Measurements from ENCODE around the gene ZNF277. TPM values are rescaled to one million over a fixed set of nuclear protein-coding genes. Genes with fewer than 3 reads are reported as not detected.

The ZNF277 gene
- total RNA-seq, 1 donor from 2014 or later, result 14.0 TPM

- Mint-ChIP-seq H3K36me3 (ENCODE audit: low read depth) (no peaks in the 10 kb centered on the region), H3K4me1 (ENCODE audit: low read depth) (no peaks in the 10 kb centered on the region), H3K27ac (no peak overlapping the region), H3K9me3 (no peaks in the 10 kb centered on the region), H3K4me3 (no peak overlapping the region), H3K27me3 (ENCODE audit: insufficient read depth) (peaks cover 21% of the 10 kb centered on the region)
- DNase-seq (ENCODE audit: low spot score), result no peak
- intact Hi-C loops (cut with micrococcal nuclease), result no loop called here
Measured at GRCh38 chr7:112172870-112173567, 33.5 kb upstream of the ZNF277 start.

- Mint-ChIP-seq H3K9me3 (no peaks in the 10 kb centered on the region), H3K4me1 (ENCODE audit: low read depth) (no peaks in the 10 kb centered on the region), H3K27me3 (ENCODE audit: insufficient read depth) (peaks cover 18% of the 10 kb centered on the region), H3K27ac (no peak overlapping the region), H3K4me3 (no peak overlapping the region), H3K36me3 (ENCODE audit: low read depth) (no peaks in the 10 kb centered on the region)
- DNase-seq (ENCODE audit: low spot score), result no peak
- intact Hi-C loops (cut with micrococcal nuclease), result no loop called here
Measured at GRCh38 chr7:112173568-112173905, 33.0 kb upstream of the ZNF277 start.

GRCh38 chr7:112174192-112174591 is 32.3 kb upstream of the ZNF277 start:
- Mint-ChIP-seq H3K4me1 (ENCODE audit: low read depth) (no peaks in the 10 kb centered on the region), H3K4me3 (no peak overlapping the region), H3K9me3 (no peaks in the 10 kb centered on the region), H3K36me3 (ENCODE audit: low read depth) (no peaks in the 10 kb centered on the region), H3K27me3 (ENCODE audit: insufficient read depth) (peaks cover 14% of the 10 kb centered on the region), H3K27ac (no peak overlapping the region)
- no peak for DNase-seq (ENCODE audit: low spot score)
- intact Hi-C loops (cut with micrococcal nuclease), result no loop called here

- H3K27me3 Mint-ChIP-seq (ENCODE audit: insufficient read depth), result peaks cover 14% of the 10 kb centered on the region
- no peak for DNase-seq (ENCODE audit: low spot score)
- H3K36me3 Mint-ChIP-seq (ENCODE audit: low read depth), result no peaks in the 10 kb centered on the region
- H3K4me1 Mint-ChIP-seq (ENCODE audit: low read depth), result no peaks in the 10 kb centered on the region
- intact Hi-C loops (cut with micrococcal nuclease), result no loop called here
- no peak overlapping the region for H3K27ac Mint-ChIP-seq
- H3K9me3 Mint-ChIP-seq, result no peaks in the 10 kb centered on the region
- H3K4me3 Mint-ChIP-seq, result no peak overlapping the region
Measured at GRCh38 chr7:112176241-112176640, 30.3 kb upstream of the ZNF277 start.

GRCh38 chr7:112176693-112177415 is 29.6 kb upstream of the ZNF277 start:
- Mint-ChIP-seq H3K36me3 (ENCODE audit: low read depth) (no peaks in the 10 kb centered on the region), H3K9me3 (no peaks in the 10 kb centered on the region), H3K4me3 (no peak overlapping the region), H3K4me1 (ENCODE audit: low read depth) (no peaks in the 10 kb centered on the region), H3K27ac (no peak overlapping the region), H3K27me3 (ENCODE audit: insufficient read depth) (peaks cover 14% of the 10 kb centered on the region)
- DNase-seq (ENCODE audit: low spot score), result no peak
- intact Hi-C loops (cut with micrococcal nuclease), result no loop called here

GRCh38 chr7:112180223-112180622 is 26.3 kb upstream of the ZNF277 start:
- Mint-ChIP-seq H3K4me1 (ENCODE audit: low read depth) (no peaks in the 10 kb centered on the region), H3K36me3 (ENCODE audit: low read depth) (no peaks in the 10 kb centered on the region), H3K9me3 (no peaks in the 10 kb centered on the region), H3K27me3 (ENCODE audit: insufficient read depth) (peaks cover 12% of the 10 kb centered on the region), H3K4me3 (no peak overlapping the region), H3K27ac (no peak overlapping the region)
- intact Hi-C loops (cut with micrococcal nuclease), result no loop called here
- no peak for DNase-seq (ENCODE audit: low spot score)

GRCh38 chr7:112182749-112183148 is 23.7 kb upstream of the ZNF277 start:
- intact Hi-C loops (cut with micrococcal nuclease), result no loop called here
- Mint-ChIP-seq H3K4me3 (no peak overlapping the region), H3K27me3 (ENCODE audit: insufficient read depth) (peaks cover 12% of the 10 kb centered on the region), H3K36me3 (ENCODE audit: low read depth) (no peaks in the 10 kb centered on the region), H3K9me3 (no peaks in the 10 kb centered on the region), H3K27ac (no peak overlapping the region), H3K4me1 (ENCODE audit: low read depth) (no peaks in the 10 kb centered on the region)
- DNase-seq (ENCODE audit: low spot score), result no peak

- Mint-ChIP-seq H3K27me3 (ENCODE audit: insufficient read depth) (peaks cover 9% of the 10 kb centered on the region), H3K9me3 (no peaks in the 10 kb centered on the region), H3K36me3 (ENCODE audit: low read depth) (no peaks in the 10 kb centered on the region), H3K27ac (no peak overlapping the region), H3K4me1 (ENCODE audit: low read depth) (no peaks in the 10 kb centered on the region), H3K4me3 (no peak overlapping the region)
- DNase-seq (ENCODE audit: low spot score), result no peak
- intact Hi-C loops (cut with micrococcal nuclease), result no loop called here
Measured at GRCh38 chr7:112183266-112183665, 23.2 kb upstream of the ZNF277 start.

GRCh38 chr7:112184455-112184854 is 22.0 kb upstream of the ZNF277 start:
- Mint-ChIP-seq H3K9me3 (no peaks in the 10 kb centered on the region), H3K4me1 (ENCODE audit: low read depth) (no peaks in the 10 kb centered on the region), H3K27me3 (ENCODE audit: insufficient read depth) (peaks cover 13% of the 10 kb centered on the region), H3K36me3 (ENCODE audit: low read depth) (no peaks in the 10 kb centered on the region), H3K4me3 (no peak overlapping the region), H3K27ac (no peak overlapping the region)
- intact Hi-C loops (cut with micrococcal nuclease), result no loop called here
- DNase-seq (ENCODE audit: low spot score), result no peak

GRCh38 chr7:112185005-112185834 is 21.3 kb upstream of the ZNF277 start:
- peaks cover 13% of the 10 kb centered on the region for H3K27me3 Mint-ChIP-seq (ENCODE audit: insufficient read depth)
- intact Hi-C loops (cut with micrococcal nuclease), result no loop called here
- no peaks in the 10 kb centered on the region for H3K36me3 Mint-ChIP-seq (ENCODE audit: low read depth)
- no peak overlapping the region for H3K4me3 Mint-ChIP-seq
- no peaks in the 10 kb centered on the region for H3K9me3 Mint-ChIP-seq
- DNase-seq (ENCODE audit: low spot score), result no peak
- H3K4me1 Mint-ChIP-seq (ENCODE audit: low read depth), result no peaks in the 10 kb centered on the region
- H3K27ac Mint-ChIP-seq, result no peak overlapping the region

GRCh38 chr7:112186300-112186699 is 20.2 kb upstream of the ZNF277 start:
- H3K9me3 Mint-ChIP-seq, result no peaks in the 10 kb centered on the region
- H3K4me1 Mint-ChIP-seq (ENCODE audit: low read depth), result no peaks in the 10 kb centered on the region
- H3K36me3 Mint-ChIP-seq (ENCODE audit: low read depth), result no peaks in the 10 kb centered on the region
- DNase-seq (ENCODE audit: low spot score), result no peak
- H3K27me3 Mint-ChIP-seq (ENCODE audit: insufficient read depth), result peaks cover 11% of the 10 kb centered on the region
- H3K27ac Mint-ChIP-seq, result no peak overlapping the region
- intact Hi-C loops (cut with micrococcal nuclease), result no loop called here
- H3K4me3 Mint-ChIP-seq, result no peak overlapping the region

- Mint-ChIP-seq H3K9me3 (no peaks in the 10 kb centered on the region), H3K4me1 (ENCODE audit: low read depth) (no peaks in the 10 kb centered on the region), H3K36me3 (ENCODE audit: low read depth) (no peaks in the 10 kb centered on the region), H3K4me3 (no peak overlapping the region), H3K27me3 (ENCODE audit: insufficient read depth) (peaks cover 11% of the 10 kb centered on the region), H3K27ac (no peak overlapping the region)
- no peak for DNase-seq (ENCODE audit: low spot score)
- intact Hi-C loops (cut with micrococcal nuclease), result no loop called here
Measured at GRCh38 chr7:112188257-112188656, 18.2 kb upstream of the ZNF277 start.

GRCh38 chr7:112189691-112190090 is 16.8 kb upstream of the ZNF277 start:
- Mint-ChIP-seq H3K27ac (no peak overlapping the region), H3K27me3 (ENCODE audit: insufficient read depth) (peaks cover 11% of the 10 kb centered on the region), H3K4me1 (ENCODE audit: low read depth) (no peaks in the 10 kb centered on the region), H3K9me3 (no peaks in the 10 kb centered on the region), H3K36me3 (ENCODE audit: low read depth) (no peaks in the 10 kb centered on the region), H3K4me3 (no peak overlapping the region)
- intact Hi-C loops (cut with micrococcal nuclease), result no loop called here
- DNase-seq (ENCODE audit: low spot score), result no peak
